ENCODE results near the gene SLC43A2. TPM values are rescaled to one million over a fixed set of nuclear protein-coding genes. Genes with fewer than 3 reads are reported as not detected.

The SLC43A2 gene
- total RNA-seq, 1 experiment from 2014 or later = 11.0 TPM

GRCh38 chr17:1627182-1627981, 1.3 kb downstream of the SLC43A2 start:
- H3K4me1 Mint-ChIP-seq = peaks cover 25% of the 10 kb centered on the region
- no peaks in the 10 kb centered on the region for H3K9me3 Mint-ChIP-seq
- ATAC-seq = peak; percentile 9
- no peaks in the 10 kb centered on the region for H3K36me3 Mint-ChIP-seq
- TF ChIP-seq SP1 (CRISPR knock-in tag; conservative IDR thresholded peaks at IDR 0.05) = no peak
- TF ChIP-seq FOXP4 (CRISPR knock-in tag; IDR thresholded peaks at IDR 0.05) = no peak
- TF ChIP-seq ATF1 (CRISPR knock-in tag; IDR thresholded peaks at IDR 0.05) = no peak
- TF ChIP-seq FOXK1 (CRISPR knock-in tag; IDR thresholded peaks at IDR 0.05) = no peak
- TF ChIP-seq FOXP1 (CRISPR knock-in tag; IDR thresholded peaks at IDR 0.05; ENCODE audit: borderline replicate concordance) = no peak
- TF ChIP-seq, protein P1, sequence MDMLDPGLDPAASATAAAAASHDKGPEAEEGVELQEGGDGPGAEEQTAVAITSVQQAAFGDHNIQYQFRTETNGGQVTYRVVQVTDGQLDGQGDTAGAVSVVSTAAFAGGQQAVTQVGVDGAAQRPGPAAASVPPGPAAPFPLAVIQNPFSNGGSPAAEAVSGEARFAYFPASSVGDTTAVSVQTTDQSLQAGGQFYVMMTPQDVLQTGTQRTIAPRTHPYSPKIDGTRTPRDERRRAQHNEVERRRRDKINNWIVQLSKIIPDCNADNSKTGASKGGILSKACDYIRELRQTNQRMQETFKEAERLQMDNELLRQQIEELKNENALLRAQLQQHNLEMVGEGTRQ (CRISPR knock-in tag; IDR thresholded peaks at IDR 0.05) = no peak
- no peak for TF ChIP-seq ZNF317 (CRISPR knock-in tag; IDR thresholded peaks at IDR 0.05; ENCODE audit: borderline replicate concordance, low read depth)
- TF ChIP-seq JUN (CRISPR knock-in tag; IDR thresholded peaks at IDR 0.05) = no peak
- ChIA-PET POLR2A (interaction anchor here (0.5 to 3.1 kb wide), 5 partner anchors 12 to 60 kb away, joined by 3 to 12 read pairs (median 6); partner anchors contain the start of gene RILP), CTCF (interaction anchor here (0.5 to 8.7 kb wide), 7 partner anchors 12 to 371 kb away, joined by 3 to 240 read pairs (median 40); partner anchors contain the start of genes RILP and SCARF1)
- peak; percentile 46 for DNase-seq (ENCODE audit: low spot score)
- peaks cover 19% of the 10 kb centered on the region for H3K27me3 Mint-ChIP-seq (ENCODE audit: low read depth)
- peak overlapping the region; percentile 62 for H3K4me3 Mint-ChIP-seq
- H3K27ac Mint-ChIP-seq = no peak overlapping the region

GRCh38 chr17:1626333-1626732, 2.3 kb downstream of the SLC43A2 start:
- TF ChIP-seq ZNF396 (CRISPR knock-in tag; IDR thresholded peaks at IDR 0.05; ENCODE audit: borderline replicate concordance) = no peak
- no peak for TF ChIP-seq NFATC4 (CRISPR knock-in tag; IDR thresholded peaks at IDR 0.05)
- TF ChIP-seq NR3C1 (CRISPR knock-in tag; conservative IDR thresholded peaks at IDR 0.05; ENCODE audit: low read depth) = no peak
- TF ChIP-seq GRHL2 (CRISPR knock-in tag; IDR thresholded peaks at IDR 0.05; ENCODE audit: insufficient replicate concordance, severe bottlenecking) = no peak
- no peak for TF ChIP-seq MYBL2 (CRISPR knock-in tag; IDR thresholded peaks at IDR 0.05)
- no peak for TF ChIP-seq GABPB1 (CRISPR knock-in tag; IDR thresholded peaks at IDR 0.05)
- no peak for TF ChIP-seq ESRRA (CRISPR knock-in tag; IDR thresholded peaks at IDR 0.05; ENCODE audit: borderline replicate concordance)
- CTCF ChIA-PET = interaction anchor here (0.8 to 8.7 kb wide), 4 partner anchors 22 to 93 kb away, joined by 3 to 240 read pairs (median 4); no protein-coding TSS in a partner anchor
- POLR2A ChIA-PET = interaction anchor here (0.6 to 1.1 kb wide), 3 partner anchors 23 to 51 kb away, joined by 4 to 5 read pairs (median 4); partner anchors contain the start of gene RILP

GRCh38 chr17:1625581-1625980, 3.1 kb downstream of the SLC43A2 start:
- H3K4me3 Mint-ChIP-seq = no peak overlapping the region
- no peaks in the 10 kb centered on the region for H3K36me3 Mint-ChIP-seq
- DNase-seq (ENCODE audit: low spot score) = no peak
- peaks cover 11% of the 10 kb centered on the region for H3K27me3 Mint-ChIP-seq (ENCODE audit: low read depth)
- H3K4me1 Mint-ChIP-seq = peaks cover 25% of the 10 kb centered on the region
- ATAC-seq = no peak
- CTCF ChIA-PET = interaction anchor here (0.8 to 8.7 kb wide), 5 partner anchors 9 to 92 kb away, joined by 3 to 240 read pairs (median 3); no protein-coding TSS in a partner anchor
- TF ChIP-seq ZBTB43 (CRISPR knock-in tag; IDR thresholded peaks at IDR 0.05) (no peak), CREM (CRISPR knock-in tag; IDR thresholded peaks at IDR 0.05) (no peak), AFF4 (CRISPR knock-in tag; IDR thresholded peaks at IDR 0.05; ENCODE audit: borderline replicate concordance) (no peak), IRF2 (CRISPR knock-in tag; IDR thresholded peaks at IDR 0.05; ENCODE audit: borderline replicate concordance, low read depth) (no peak), NR2C2 (CRISPR knock-in tag; IDR thresholded peaks at IDR 0.05) (no peak)
- POLR2A ChIA-PET = no interaction called here
- no peak overlapping the region for H3K27ac Mint-ChIP-seq
- H3K9me3 Mint-ChIP-seq = no peaks in the 10 kb centered on the region

More at GRCh38 chr17:1626333-1626732, 2.3 kb downstream of the SLC43A2 start:
- Mint-ChIP-seq H3K4me1 (peaks cover 25% of the 10 kb centered on the region), H3K4me3 (peak overlapping the region; percentile 62), H3K27ac (0 out of 2 replicates have a peak overlapping the region, but pooled peaks have one; percentile 47), H3K36me3 (no peaks in the 10 kb centered on the region), H3K27me3 (ENCODE audit: low read depth) (peaks cover 15% of the 10 kb centered on the region), H3K9me3 (no peaks in the 10 kb centered on the region)
- no peak for ATAC-seq
- DNase-seq (ENCODE audit: low spot score) = no peak
